ENCODE measurements around the gene KIRREL3. TPM values are rescaled to one million over a fixed set of nuclear protein-coding genes. Genes with fewer than 3 reads are reported as not detected.

KIRREL3 gene
- total and polyA plus RNA-seq, 7 experiments from 2014 or later, result not detected

- no peak overlapping the region for H3K27ac Mint-ChIP-seq
- intact Hi-C loops (cut with micrococcal nuclease), result no loop called here
- CTCF ChIA-PET, result no interaction called here
Observed at GRCh38 chr11:126537492-126537891, 463.1 kb downstream of the KIRREL3 start.

GRCh38 chr11:126534141-126534805 is 466.3 kb downstream of the KIRREL3 start:
- Mint-ChIP-seq H3K4me1 (no peaks in the 10 kb centered on the region), H3K9me3 (no peaks in the 10 kb centered on the region), H3K4me3 (no peak overlapping the region), H3K27me3 (peaks cover 2 to 30% (median 9%) of the 10 kb centered on the region in 5 donors), H3K36me3 (no peaks in the 10 kb centered on the region), H3K27ac (no peak overlapping the region)
- CTCF ChIA-PET, result interaction anchor here (0.7 kb wide), 1 partner anchor 10 kb away, joined by 4 read pairs; no protein-coding TSS in a partner anchor
- no peak for DNase-seq
- POLR2A ChIA-PET, result no interaction called here
- Histone ChIP-seq H3K27ac (ENCODE audit: low read depth, low read length) (no peak overlapping the region), H3K4me3 (ENCODE audit: low read length) (no peak overlapping the region), H3K4me1 (ENCODE audit: control insufficient read depth in 2 of 2, insufficient read depth in 2 of 2, low read length in 2 of 2) (no peaks in the 10 kb centered on the region), H3K9me3 (ENCODE audit: control insufficient read depth in 2 of 3, low read length in 3 of 3) (no peaks in the 10 kb centered on the region), H3K36me3 (ENCODE audit: control insufficient read depth in 2 of 3, insufficient read depth in 3 of 3, low read length in 3 of 3) (no peaks in the 10 kb centered on the region), H3K27me3 (ENCODE audit: control insufficient read depth in 2 of 2, insufficient read depth in 2 of 2, low read length in 2 of 2) (no peaks in the 10 kb centered on the region)
- intact Hi-C loops (cut with micrococcal nuclease), result no loop called here
- ATAC-seq, result no peak

More at GRCh38 chr11:126537492-126537891, 463.1 kb downstream of the KIRREL3 start:
- no peaks in the 10 kb centered on the region for H3K36me3 Mint-ChIP-seq
- Histone ChIP-seq H3K36me3 (ENCODE audit: control insufficient read depth in 2 of 3, insufficient read depth in 3 of 3, low read length in 3 of 3) (no peaks in the 10 kb centered on the region), H3K27ac (ENCODE audit: low read depth, low read length) (no peak overlapping the region), H3K4me3 (ENCODE audit: low read length) (no peak overlapping the region), H3K27me3 (ENCODE audit: control insufficient read depth in 2 of 2, insufficient read depth in 2 of 2, low read length in 2 of 2) (no peaks in the 10 kb centered on the region), H3K4me1 (ENCODE audit: control insufficient read depth in 2 of 2, insufficient read depth in 2 of 2, low read length in 2 of 2) (no peaks in the 10 kb centered on the region), H3K9me3 (ENCODE audit: control insufficient read depth in 2 of 3, low read length in 3 of 3) (no peaks in the 10 kb centered on the region)
- no peak overlapping the region for H3K4me3 Mint-ChIP-seq
- no peaks in the 10 kb centered on the region for H3K9me3 Mint-ChIP-seq
- POLR2A ChIA-PET, result no interaction called here
- H3K4me1 Mint-ChIP-seq, result no peaks in the 10 kb centered on the region
- peaks cover 0 to 32% (median 7%) of the 10 kb centered on the region in 5 donors for H3K27me3 Mint-ChIP-seq
- DNase-seq (no peak), ATAC-seq (no peak)

DNA sequence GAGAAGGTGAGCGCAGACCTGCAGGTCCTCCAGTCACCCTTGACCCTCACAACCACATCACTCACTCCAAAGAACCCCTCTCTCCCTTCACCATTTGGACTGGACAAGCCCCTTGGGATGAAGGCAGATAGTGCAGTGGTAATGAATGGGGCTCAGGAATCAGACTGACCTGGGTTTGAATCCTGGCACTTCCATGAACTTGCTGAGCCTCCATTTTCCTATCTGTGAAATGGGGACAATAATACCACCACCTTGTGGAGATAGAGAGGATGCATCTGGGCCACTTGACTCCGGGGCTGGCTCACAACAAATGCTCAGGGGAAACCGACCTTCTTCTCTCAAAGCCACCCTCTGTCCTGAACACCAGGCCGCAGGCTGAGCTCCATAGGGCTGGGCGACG is 467.0 kb downstream of the KIRREL3 start:
- ATAC-seq, result no peak
- Mint-ChIP-seq H3K4me1 (no peaks in the 10 kb centered on the region), H3K9me3 (no peaks in the 10 kb centered on the region), H3K36me3 (no peaks in the 10 kb centered on the region), H3K27me3 (peaks cover 2 to 29% (median 9%) of the 10 kb centered on the region in 5 donors), H3K27ac (no peak overlapping the region), H3K4me3 (no peak overlapping the region)
- Histone ChIP-seq H3K9me3 (ENCODE audit: control insufficient read depth in 2 of 3, low read length in 3 of 3) (no peaks in the 10 kb centered on the region), H3K36me3 (ENCODE audit: control insufficient read depth in 2 of 3, insufficient read depth in 3 of 3, low read length in 3 of 3) (no peaks in the 10 kb centered on the region), H3K4me3 (ENCODE audit: low read length) (no peak overlapping the region), H3K27ac (ENCODE audit: low read depth, low read length) (no peak overlapping the region), H3K27me3 (ENCODE audit: control insufficient read depth in 2 of 2, insufficient read depth in 2 of 2, low read length in 2 of 2) (no peaks in the 10 kb centered on the region), H3K4me1 (ENCODE audit: control insufficient read depth in 2 of 2, insufficient read depth in 2 of 2, low read length in 2 of 2) (no peaks in the 10 kb centered on the region)
- ChIA-PET CTCF (interaction anchor here (0.7 kb wide), 1 partner anchor 9 kb away, joined by 4 read pairs; no protein-coding TSS in a partner anchor), POLR2A (no interaction called here)
- intact Hi-C loops (cut with micrococcal nuclease), result no loop called here
- DNase-seq, result no peak

DNA sequence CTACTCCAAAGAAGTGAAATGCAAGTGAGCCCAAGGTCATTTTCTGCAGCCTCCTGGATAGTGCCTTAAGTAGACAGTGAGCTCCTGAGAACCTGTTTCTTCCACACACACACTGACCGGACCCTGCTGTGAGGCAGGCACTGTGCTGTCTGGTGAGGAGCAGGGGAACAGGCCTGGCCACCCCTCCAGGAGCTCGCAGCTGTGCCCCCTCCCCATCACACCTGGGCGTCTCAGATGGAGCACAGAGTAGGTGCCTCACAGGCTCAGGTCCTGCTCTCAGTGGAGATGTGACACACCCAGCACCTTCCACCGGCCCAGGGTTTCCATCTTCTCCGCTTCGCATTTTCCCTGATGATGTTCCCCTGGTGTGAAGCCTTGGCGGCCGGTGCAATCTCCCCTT is 470.2 kb downstream of the KIRREL3 start:
- H3K27me3 ChIP-seq (ENCODE audit: control insufficient read depth in 2 of 2, insufficient read depth in 2 of 2, low read length in 2 of 2), result no peaks in the 10 kb centered on the region
- no peak overlapping the region for H3K4me3 ChIP-seq (ENCODE audit: low read length)
- no peak overlapping the region for H3K27ac ChIP-seq (ENCODE audit: low read depth, low read length)
- no peak for DNase-seq
- Mint-ChIP-seq H3K9me3 (peaks cover 0 to 1% (median 0%) of the 10 kb centered on the region in 11 donors), H3K36me3 (no peaks in the 10 kb centered on the region), H3K27me3 (peaks cover 0 to 20% (median 9%) of the 10 kb centered on the region in 5 donors), H3K27ac (no peak overlapping the region), H3K4me1 (no peaks in the 10 kb centered on the region), H3K4me3 (no peak overlapping the region)
- CTCF ChIA-PET, result no interaction called here
- POLR2A ChIA-PET, result no interaction called here
- no peaks in the 10 kb centered on the region for H3K4me1 ChIP-seq (ENCODE audit: control insufficient read depth in 2 of 2, insufficient read depth in 2 of 2, low read length in 2 of 2)
- intact Hi-C loops (cut with micrococcal nuclease), result no loop called here
- no peaks in the 10 kb centered on the region for H3K36me3 ChIP-seq (ENCODE audit: control insufficient read depth in 2 of 3, insufficient read depth in 3 of 3, low read length in 3 of 3)
- no peaks in the 10 kb centered on the region for H3K9me3 ChIP-seq (ENCODE audit: control insufficient read depth in 2 of 3, low read length in 3 of 3)
- ATAC-seq, result no peak

GRCh38 chr11:126529037-126529436 is 471.5 kb downstream of the KIRREL3 start:
- no peaks in the 10 kb centered on the region for H3K9me3 ChIP-seq (ENCODE audit: control insufficient read depth in 2 of 3, low read length in 3 of 3)
- H3K4me3 Mint-ChIP-seq, result no peak overlapping the region
- H3K4me1 ChIP-seq (ENCODE audit: control insufficient read depth in 2 of 2, insufficient read depth in 2 of 2, low read length in 2 of 2), result no peaks in the 10 kb centered on the region
- no peak overlapping the region for H3K27ac Mint-ChIP-seq
- CTCF ChIA-PET, result no interaction called here
- H3K4me3 ChIP-seq (ENCODE audit: low read length), result no peak overlapping the region
- H3K4me1 Mint-ChIP-seq, result no peaks in the 10 kb centered on the region
- peaks cover 0 to 2% (median 0%) of the 10 kb centered on the region in 11 donors for H3K9me3 Mint-ChIP-seq
- DNase-seq (no peak), ATAC-seq (no peak)
- POLR2A ChIA-PET, result no interaction called here
- H3K27ac ChIP-seq (ENCODE audit: low read depth, low read length), result no peak overlapping the region
- H3K27me3 ChIP-seq (ENCODE audit: control insufficient read depth in 2 of 2, insufficient read depth in 2 of 2, low read length in 2 of 2), result no peaks in the 10 kb centered on the region
- intact Hi-C loops (cut with micrococcal nuclease), result no loop called here
- no peaks in the 10 kb centered on the region for H3K36me3 Mint-ChIP-seq
- H3K27me3 Mint-ChIP-seq, result peaks cover 0 to 20% (median 4%) of the 10 kb centered on the region in 5 donors
- no peaks in the 10 kb centered on the region for H3K36me3 ChIP-seq (ENCODE audit: control insufficient read depth in 2 of 3, insufficient read depth in 3 of 3, low read length in 3 of 3)

DNA sequence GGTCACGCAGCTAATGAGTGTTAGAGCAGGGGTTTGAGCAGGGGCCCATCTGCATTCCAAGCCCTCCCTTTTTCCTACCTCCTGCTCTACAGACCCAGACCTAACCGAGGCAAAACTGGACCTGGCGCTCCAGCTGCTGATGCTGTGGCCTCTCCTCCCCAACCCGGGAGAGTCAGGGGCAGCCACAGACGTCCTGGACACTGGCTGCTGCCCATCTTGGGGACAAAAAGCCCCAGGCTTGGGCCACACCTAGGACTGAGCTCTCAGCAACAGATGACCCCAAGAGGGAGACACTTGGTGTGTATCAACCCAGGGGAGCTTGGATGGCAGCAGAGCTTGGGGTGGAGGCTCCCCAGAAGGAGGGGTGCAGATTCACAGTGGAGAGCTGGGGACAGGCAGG is 472.5 kb downstream of the KIRREL3 start:
- ChIA-PET POLR2A (no interaction called here), CTCF (no interaction called here)
- H3K4me3 Mint-ChIP-seq, result no peak overlapping the region
- ATAC-seq (no peak), DNase-seq (no peak)
- Histone ChIP-seq H3K27me3 (ENCODE audit: control insufficient read depth in 2 of 2, insufficient read depth in 2 of 2, low read length in 2 of 2) (no peaks in the 10 kb centered on the region), H3K9me3 (ENCODE audit: control insufficient read depth in 2 of 3, low read length in 3 of 3) (no peaks in the 10 kb centered on the region), H3K27ac (ENCODE audit: low read depth, low read length) (no peak overlapping the region), H3K4me3 (ENCODE audit: low read length) (no peak overlapping the region), H3K4me1 (ENCODE audit: control insufficient read depth in 2 of 2, insufficient read depth in 2 of 2, low read length in 2 of 2) (no peaks in the 10 kb centered on the region), H3K36me3 (ENCODE audit: control insufficient read depth in 2 of 3, insufficient read depth in 3 of 3, low read length in 3 of 3) (no peaks in the 10 kb centered on the region)
- intact Hi-C loops (cut with micrococcal nuclease), result no loop called here
- H3K27me3 Mint-ChIP-seq, result peaks cover 0 to 20% (median 6%) of the 10 kb centered on the region in 5 donors
- H3K4me1 Mint-ChIP-seq, result no peaks in the 10 kb centered on the region
- H3K27ac Mint-ChIP-seq, result no peak overlapping the region
- no peaks in the 10 kb centered on the region for H3K36me3 Mint-ChIP-seq
- H3K9me3 Mint-ChIP-seq, result peaks cover 0 to 2% (median 0%) of the 10 kb centered on the region in 11 donors

DNA sequence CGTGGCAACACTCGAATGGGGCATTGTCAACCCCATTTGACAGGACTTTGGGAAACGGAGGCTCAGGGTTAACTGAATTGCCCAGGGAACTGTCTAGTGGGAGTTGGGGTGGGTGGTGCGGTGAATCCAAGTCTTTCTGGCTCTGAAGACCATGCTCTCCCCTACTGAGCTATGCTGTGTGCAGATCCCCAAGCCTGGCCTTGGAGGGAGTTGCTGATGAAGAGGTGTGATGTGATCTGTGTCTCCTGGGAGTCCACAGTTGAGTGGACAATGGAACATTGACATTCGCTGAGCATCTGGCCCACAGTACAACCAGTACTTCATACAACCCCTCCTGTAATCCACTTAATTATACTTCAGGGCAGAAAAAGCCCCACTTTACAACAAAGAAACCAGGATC is 472.9 kb downstream of the KIRREL3 start:
- H3K36me3 Mint-ChIP-seq, result no peaks in the 10 kb centered on the region
- intact Hi-C loops (cut with micrococcal nuclease), result no loop called here
- H3K4me1 Mint-ChIP-seq, result no peaks in the 10 kb centered on the region
- Histone ChIP-seq H3K4me1 (ENCODE audit: control insufficient read depth in 2 of 2, insufficient read depth in 2 of 2, low read length in 2 of 2) (no peaks in the 10 kb centered on the region), H3K4me3 (ENCODE audit: low read length) (no peak overlapping the region), H3K27ac (ENCODE audit: low read depth, low read length) (no peak overlapping the region), H3K27me3 (ENCODE audit: control insufficient read depth in 2 of 2, insufficient read depth in 2 of 2, low read length in 2 of 2) (no peaks in the 10 kb centered on the region), H3K36me3 (ENCODE audit: control insufficient read depth in 2 of 3, insufficient read depth in 3 of 3, low read length in 3 of 3) (no peaks in the 10 kb centered on the region), H3K9me3 (ENCODE audit: control insufficient read depth in 2 of 3, low read length in 3 of 3) (no peaks in the 10 kb centered on the region)
- no peak for ATAC-seq
- H3K27me3 Mint-ChIP-seq, result peaks cover 0 to 20% (median 6%) of the 10 kb centered on the region in 5 donors
- no peak overlapping the region for H3K27ac Mint-ChIP-seq
- no peak overlapping the region for H3K4me3 Mint-ChIP-seq
- ChIA-PET POLR2A (no interaction called here), CTCF (no interaction called here)
- peaks cover 0 to 2% (median 0%) of the 10 kb centered on the region in 11 donors for H3K9me3 Mint-ChIP-seq
- no peak for DNase-seq
